Measurements from ENCODE around the gene MTARC2.
A peak's percentile ranks its signal among the peaks of the same experiment; 100 is the strongest.

DNA sequence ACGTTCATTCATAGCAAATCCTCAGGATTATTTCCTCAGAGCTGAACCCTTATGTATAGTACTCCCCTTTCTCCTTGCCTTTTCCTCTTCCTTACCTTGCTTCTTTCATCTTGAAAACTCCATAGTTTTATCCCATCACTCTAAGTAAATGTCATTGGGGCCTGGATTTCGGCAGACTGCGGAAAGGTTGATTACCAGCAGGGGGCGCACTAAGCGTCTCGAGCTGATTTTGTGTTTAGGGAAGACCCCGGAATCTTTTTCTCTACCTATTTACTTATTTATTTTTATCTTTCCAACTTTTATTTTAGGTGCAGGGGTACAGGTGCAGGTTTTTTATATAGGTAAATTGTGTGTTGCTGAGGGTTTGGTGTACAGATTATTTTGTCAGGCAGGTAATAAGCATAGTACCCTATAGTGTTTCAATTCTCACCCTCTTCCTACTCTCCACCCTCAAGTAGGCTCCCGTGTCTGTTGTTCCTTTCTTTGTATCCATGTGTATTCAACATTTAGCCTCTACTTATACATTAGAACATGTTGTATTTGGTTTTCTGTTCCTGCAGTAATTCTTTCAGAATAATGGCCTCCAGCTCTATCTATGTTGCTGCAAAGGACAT is 27.2 kb downstream of the MTARC2 start:
- TF ChIP-seq, protein P1, sequence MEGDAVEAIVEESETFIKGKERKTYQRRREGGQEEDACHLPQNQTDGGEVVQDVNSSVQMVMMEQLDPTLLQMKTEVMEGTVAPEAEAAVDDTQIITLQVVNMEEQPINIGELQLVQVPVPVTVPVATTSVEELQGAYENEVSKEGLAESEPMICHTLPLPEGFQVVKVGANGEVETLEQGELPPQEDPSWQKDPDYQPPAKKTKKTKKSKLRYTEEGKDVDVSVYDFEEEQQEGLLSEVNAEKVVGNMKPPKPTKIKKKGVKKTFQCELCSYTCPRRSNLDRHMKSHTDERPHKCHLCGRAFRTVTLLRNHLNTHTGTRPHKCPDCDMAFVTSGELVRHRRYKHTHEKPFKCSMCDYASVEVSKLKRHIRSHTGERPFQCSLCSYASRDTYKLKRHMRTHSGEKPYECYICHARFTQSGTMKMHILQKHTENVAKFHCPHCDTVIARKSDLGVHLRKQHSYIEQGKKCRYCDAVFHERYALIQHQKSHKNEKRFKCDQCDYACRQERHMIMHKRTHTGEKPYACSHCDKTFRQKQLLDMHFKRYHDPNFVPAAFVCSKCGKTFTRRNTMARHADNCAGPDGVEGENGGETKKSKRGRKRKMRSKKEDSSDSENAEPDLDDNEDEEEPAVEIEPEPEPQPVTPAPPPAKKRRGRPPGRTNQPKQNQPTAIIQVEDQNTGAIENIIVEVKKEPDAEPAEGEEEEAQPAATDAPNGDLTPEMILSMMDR (IDR thresholded peaks at IDR 0.05; ENCODE audit: low read depth, low read length): peak; percentile 97
- no peak for TF ChIP-seq EZH2phosphoT487 (IDR thresholded peaks at IDR 0.05; ENCODE audit: low read depth)

All from OCI-LY3 (cell line).